K562 (cell line): ENCODE data around the gene MAU2. TPM values are rescaled to one million over a fixed set of nuclear protein-coding genes. Genes with fewer than 3 reads are reported as not detected.
A peak's percentile ranks its signal among the peaks of the same experiment; 100 is the strongest.

Experiments used
- ARHGAP35 ChIP-seq: fragments of 450-650 bp; IDR thresholded peaks from 2 replicates; pipeline ENCODE4 v1.6.1; 2018; ENCODE audit not compliant: partially characterized antibody
- CXXC5 ChIP-seq: fragments of 250-450 bp; sonication (Bioruptor Pico); IDR thresholded peaks from 2 replicates; pipeline ENCODE4 v1.8.0; 2022; ENCODE audit warnings: inconsistent platforms, mild to moderate bottlenecking, moderate library complexity
- EP400 ChIP-seq: fragments of 450-650 bp; IDR thresholded peaks from 2 replicates; pipeline ENCODE4 v1.6.1; 2017; ENCODE audit warnings: antibody characterized with exemption, mild to moderate bottlenecking, moderate library complexity
- ETS2 ChIP-seq: IDR thresholded peaks from 2 replicates; pipeline ENCODE4 v1.6.1; 2016; ENCODE audit warnings: borderline replicate concordance, missing genetic modification characterization, mild to moderate bottlenecking, moderate library complexity, missing compliant biosample characterization; ENCODE audit not compliant: poor library complexity, severe bottlenecking
- HDAC6 ChIP-seq: IDR thresholded peaks from 2 replicates; pipeline ENCODE4 v1.6.1; 2012; ENCODE audit warnings: low read depth, mild to moderate bottlenecking, control low read depth, inconsistent platforms, low read length, moderate library complexity
- MAZ ChIP-seq, 2 experiments: fragments of 450-650 bp in 1 of 2; sonication (generic) in 1 of 2; formaldehyde crosslinking; IDR thresholded peaks in 1 of 2; conservative IDR thresholded peaks in 1 of 2; 2 replicates each; pipeline versions ENCODE4 v1.4.0 to v1.5.0; 2020; ENCODE audit warnings: mild to moderate bottlenecking in 1 of 2, missing genetic modification reagents in 1 of 2
- MECOM ChIP-seq: fragments of 250-450 bp; sonication (Bioruptor Pico); IDR thresholded peaks from 2 replicates; pipeline ENCODE4 v1.8.0; 2022; ENCODE audit warnings: inconsistent platforms
- PHF20 ChIP-seq: fragments of 450-650 bp; IDR thresholded peaks from 2 replicates; pipeline ENCODE4 v1.6.1; 2018; ENCODE audit not compliant: partially characterized antibody
- PTBP1 ChIP-seq: fragments of 200-400 bp; formaldehyde crosslinking; IDR thresholded peaks from 2 replicates; pipeline ENCODE4 v1.6.1; 2017; ENCODE audit warnings: low read depth, low read length
- SIX5 ChIP-seq, 2 experiments: IDR thresholded peaks; 2 replicates each; pipeline ENCODE4 v1.6.1; 2011; ENCODE audit warnings: low read length in 2 of 2, borderline replicate concordance in 1 of 2, low read depth in 1 of 2, mild to moderate bottlenecking in 1 of 2, moderate library complexity in 1 of 2; ENCODE audit not compliant: insufficient read depth in 1 of 2
- SUPT5H ChIP-seq: fragments of 450-650 bp; IDR thresholded peaks from 2 replicates; pipeline ENCODE4 v1.6.1; 2016
- TBL1XR1 ChIP-seq, 2 experiments: IDR thresholded peaks; 2 replicates each; pipeline ENCODE4 v1.6.1; 2012; ENCODE audit warnings: improper control_type of control experiment in 2 of 2, low read length in 2 of 2, mild to moderate bottlenecking in 1 of 2
- TCF7 ChIP-seq: sonication (generic); IDR thresholded peaks from 2 replicates; pipeline ENCODE4 v1.6.1; 2016; ENCODE audit warnings: antibody characterized with exemption, borderline replicate concordance
- TRIM25 ChIP-seq: fragments of 450-650 bp; IDR thresholded peaks from 2 replicates; pipeline ENCODE4 v1.7.0; 2016; ENCODE audit warnings: borderline replicate concordance
- ZNF133 ChIP-seq: fragments of 250-450 bp; sonication (Bioruptor Pico); IDR thresholded peaks from 2 replicates; pipeline ENCODE4 v1.4.0; 2020; ENCODE audit warnings: mild to moderate bottlenecking
- ZNF143 ChIP-seq: sonication (generic); formaldehyde crosslinking; IDR thresholded peaks from 2 replicates; pipeline ENCODE4 v1.9.0; 2022; ENCODE audit warnings: mild to moderate bottlenecking, missing genetic modification reagents
- ZNF444 ChIP-seq: fragments of 250-450 bp; sonication (Bioruptor Pico); IDR thresholded peaks from 2 replicates; pipeline ENCODE4 v1.4.0; 2020; ENCODE audit warnings: mild to moderate bottlenecking, moderate library complexity
- polyA plus RNA-seq, 8 experiments: library from polyadenylated mRNA; depleted of rRNA in 4 of 8; stranded (reverse) in 5 of 8; unstranded in 3 of 8; fragments of >200 nt; fragmentation: Nextera tagmentation in 2 of 8; fragmentation: Illumina TruSeq in 1 of 8; extraction: Ambion mirVana in 2 of 8; extraction: Trizol in 1 of 8; gene quantifications; 2 replicates each; pipeline versions ENCODE4 v1.2.1 to v1.2.3, GENCODE V29; 2011 to 2014; ENCODE audit warnings: inconsistent platforms in 1 of 8, missing spikeins in 1 of 8
- total RNA-seq, 7 experiments: library from RNA; depleted of rRNA in 6 of 7; stranded (reverse); fragments of >200 nt in 6 of 7; fragmentation: Illumina TruSeq in 2 of 7; extraction: Trizol in 2 of 7; gene quantifications; 2 replicates each; pipeline versions ENCODE4 v1.2.1 to v1.2.3, GENCODE V29; 2011 to 2021; ENCODE audit warnings: low replicate concordance in 1 of 7
- TF ChIP-seq, protein P1 (sequence below): fragments of 250-450 bp; sonication (Bioruptor Pico); IDR thresholded peaks from 2 replicates; pipeline ENCODE4 v1.5.0; 2022; ENCODE audit warnings: mild to moderate bottlenecking
- TF ChIP-seq, protein P2 (sequence below): fragments of 450-650 bp; IDR thresholded peaks from 2 replicates; pipeline ENCODE4 v1.6.1; 2016; ENCODE audit warnings: borderline replicate concordance
- TF ChIP-seq, protein P3 (sequence below): fragments of 450-650 bp; IDR thresholded peaks from 2 replicates; pipeline ENCODE4 v1.6.1; 2014; ENCODE audit warnings: low read depth, mild to moderate bottlenecking, moderate library complexity, borderline replicate concordance

The MAU2 gene
- total and polyA plus RNA-seq, 9 of the 15 experiments (the other 6 are each of a cell fraction or from before 2014, with no cell fraction given) = 1.2 to 48.1 (median 19.4) TPM

DNA sequence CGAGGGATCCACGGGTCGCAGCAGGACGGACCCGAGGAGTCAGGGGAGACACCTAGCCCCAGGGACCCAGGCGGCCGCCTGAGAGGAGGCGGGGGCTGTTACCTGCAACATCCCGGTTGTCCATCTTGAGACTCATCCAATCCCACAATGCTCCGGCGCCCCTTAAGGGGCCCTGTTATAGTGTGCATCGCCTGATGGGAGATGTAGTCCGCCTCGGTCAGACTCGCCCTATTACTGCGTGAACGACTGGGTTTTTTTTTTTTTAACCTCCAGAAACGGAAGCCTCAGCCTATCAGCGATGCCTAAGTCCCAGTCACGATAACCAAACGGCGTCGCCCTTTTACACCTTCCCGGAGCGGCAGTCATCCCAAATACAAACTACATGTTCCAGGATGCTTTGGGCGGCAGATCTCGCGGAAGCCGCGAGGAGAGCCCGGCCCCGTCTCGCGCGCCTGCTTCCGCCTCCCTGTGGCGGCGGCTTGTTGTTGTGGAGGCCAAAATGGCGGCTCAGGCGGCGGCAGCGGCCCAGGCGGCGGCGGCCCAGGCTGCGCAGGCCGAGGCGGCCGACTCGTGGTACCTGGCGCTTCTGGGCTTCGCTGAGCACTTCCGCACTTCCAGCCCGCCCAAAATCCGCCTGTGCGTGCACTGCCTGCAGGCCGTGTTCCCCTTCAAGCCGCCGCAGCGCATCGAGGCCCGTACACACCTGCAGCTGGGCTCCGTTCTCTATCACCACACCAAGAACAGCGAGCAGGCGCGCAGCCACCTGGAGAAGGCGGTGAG, at the start of gene MAU2, which contains the start of gene SUGP1 (continued):
- TF ChIP-seq TRIM25 (no peak), EP400 (peak; percentile 69), TBL1XR1 (IDR thresholded peaks at IDR 0.05; ENCODE audit: low read length in 2 of 2) (no peak), ZNF444 (CRISPR knock-in tag) (no peak), ETS2 (tag) (no peak), ZNF133 (CRISPR knock-in tag) (peak; percentile 72; the same call in 1 of the 2 replicates), ZNF143 (CRISPR knock-in tag) (peak; percentile 96), SIX5 (IDR thresholded peaks at IDR 0.05; ENCODE audit: borderline replicate concordance in 1 of 2, insufficient read depth in 1 of 2, low read depth in 1 of 2, low read length in 2 of 2) (peak; percentile 84), MAZ (CRISPR knock-in tag; conservative IDR thresholded peaks at IDR 0.05 in 1 of 2, IDR thresholded peaks at IDR 0.05 in 1 of 2) (peak in 1 of 2 experiments; percentile 79; a peak in 3 of 4 replicates), PTBP1 (no peak), HDAC6 (no peak), PHF20 (peak; percentile 93), CXXC5 (CRISPR knock-in tag) (peak; percentile 86), ARHGAP35 (peak; percentile 95), TCF7 (0 out of 2 replicates have a peak, but pooled peaks have one; percentile 31), MECOM (no peak), SUPT5H (peak; percentile 81)
- TF ChIP-seq, protein P1, sequence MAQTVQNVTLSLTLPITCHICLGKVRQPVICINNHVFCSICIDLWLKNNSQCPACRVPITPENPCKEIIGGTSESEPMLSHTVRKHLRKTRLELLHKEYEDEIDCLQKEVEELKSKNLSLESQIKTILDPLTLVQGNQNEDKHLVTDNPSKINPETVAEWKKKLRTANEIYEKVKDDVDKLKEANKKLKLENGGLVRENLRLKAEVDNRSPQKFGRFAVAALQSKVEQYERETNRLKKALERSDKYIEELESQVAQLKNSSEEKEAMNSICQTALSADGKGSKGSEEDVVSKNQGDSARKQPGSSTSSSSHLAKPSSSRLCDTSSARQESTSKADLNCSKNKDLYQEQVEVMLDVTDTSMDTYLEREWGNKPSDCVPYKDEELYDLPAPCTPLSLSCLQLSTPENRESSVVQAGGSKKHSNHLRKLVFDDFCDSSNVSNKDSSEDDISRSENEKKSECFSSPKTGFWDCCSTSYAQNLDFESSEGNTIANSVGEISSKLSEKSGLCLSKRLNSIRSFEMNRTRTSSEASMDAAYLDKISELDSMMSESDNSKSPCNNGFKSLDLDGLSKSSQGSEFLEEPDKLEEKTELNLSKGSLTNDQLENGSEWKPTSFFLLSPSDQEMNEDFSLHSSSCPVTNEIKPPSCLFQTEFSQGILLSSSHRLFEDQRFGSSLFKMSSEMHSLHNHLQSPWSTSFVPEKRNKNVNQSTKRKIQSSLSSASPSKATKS (CRISPR knock-in tag) = no peak
- TF ChIP-seq, protein P2, sequence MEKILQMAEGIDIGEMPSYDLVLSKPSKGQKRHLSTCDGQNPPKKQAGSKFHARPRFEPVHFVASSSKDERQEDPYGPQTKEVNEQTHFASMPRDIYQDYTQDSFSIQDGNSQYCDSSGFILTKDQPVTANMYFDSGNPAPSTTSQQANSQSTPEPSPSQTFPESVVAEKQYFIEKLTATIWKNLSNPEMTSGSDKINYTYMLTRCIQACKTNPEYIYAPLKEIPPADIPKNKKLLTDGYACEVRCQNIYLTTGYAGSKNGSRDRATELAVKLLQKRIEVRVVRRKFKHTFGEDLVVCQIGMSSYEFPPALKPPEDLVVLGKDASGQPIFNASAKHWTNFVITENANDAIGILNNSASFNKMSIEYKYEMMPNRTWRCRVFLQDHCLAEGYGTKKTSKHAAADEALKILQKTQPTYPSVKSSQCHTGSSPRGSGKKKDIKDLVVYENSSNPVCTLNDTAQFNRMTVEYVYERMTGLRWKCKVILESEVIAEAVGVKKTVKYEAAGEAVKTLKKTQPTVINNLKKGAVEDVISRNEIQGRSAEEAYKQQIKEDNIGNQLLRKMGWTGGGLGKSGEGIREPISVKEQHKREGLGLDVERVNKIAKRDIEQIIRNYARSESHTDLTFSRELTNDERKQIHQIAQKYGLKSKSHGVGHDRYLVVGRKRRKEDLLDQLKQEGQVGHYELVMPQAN = no peak
- TF ChIP-seq, protein P3, sequence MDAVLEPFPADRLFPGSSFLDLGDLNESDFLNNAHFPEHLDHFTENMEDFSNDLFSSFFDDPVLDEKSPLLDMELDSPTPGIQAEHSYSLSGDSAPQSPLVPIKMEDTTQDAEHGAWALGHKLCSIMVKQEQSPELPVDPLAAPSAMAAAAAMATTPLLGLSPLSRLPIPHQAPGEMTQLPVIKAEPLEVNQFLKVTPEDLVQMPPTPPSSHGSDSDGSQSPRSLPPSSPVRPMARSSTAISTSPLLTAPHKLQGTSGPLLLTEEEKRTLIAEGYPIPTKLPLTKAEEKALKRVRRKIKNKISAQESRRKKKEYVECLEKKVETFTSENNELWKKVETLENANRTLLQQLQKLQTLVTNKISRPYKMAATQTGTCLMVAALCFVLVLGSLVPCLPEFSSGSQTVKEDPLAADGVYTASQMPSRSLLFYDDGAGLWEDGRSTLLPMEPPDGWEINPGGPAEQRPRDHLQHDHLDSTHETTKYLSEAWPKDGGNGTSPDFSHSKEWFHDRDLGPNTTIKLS = peak; percentile 98
